HCEC 1CT (cell line): ENCODE results near the gene HMOX2.

Experiments
- DNase-seq: peaks from one replicate; pipeline ENCODE4 v3.0.0-alpha.2; 2017

HMOX2 gene

GRCh38 chr16:4505356-4506147 lies 29.4 kb downstream of the HMOX2 start:
- no peak for DNase-seq

- DNase-seq: peak; percentile 63
Observed at GRCh38 chr16:4506450-4506849, 30.3 kb downstream of the HMOX2 start.

DNA sequence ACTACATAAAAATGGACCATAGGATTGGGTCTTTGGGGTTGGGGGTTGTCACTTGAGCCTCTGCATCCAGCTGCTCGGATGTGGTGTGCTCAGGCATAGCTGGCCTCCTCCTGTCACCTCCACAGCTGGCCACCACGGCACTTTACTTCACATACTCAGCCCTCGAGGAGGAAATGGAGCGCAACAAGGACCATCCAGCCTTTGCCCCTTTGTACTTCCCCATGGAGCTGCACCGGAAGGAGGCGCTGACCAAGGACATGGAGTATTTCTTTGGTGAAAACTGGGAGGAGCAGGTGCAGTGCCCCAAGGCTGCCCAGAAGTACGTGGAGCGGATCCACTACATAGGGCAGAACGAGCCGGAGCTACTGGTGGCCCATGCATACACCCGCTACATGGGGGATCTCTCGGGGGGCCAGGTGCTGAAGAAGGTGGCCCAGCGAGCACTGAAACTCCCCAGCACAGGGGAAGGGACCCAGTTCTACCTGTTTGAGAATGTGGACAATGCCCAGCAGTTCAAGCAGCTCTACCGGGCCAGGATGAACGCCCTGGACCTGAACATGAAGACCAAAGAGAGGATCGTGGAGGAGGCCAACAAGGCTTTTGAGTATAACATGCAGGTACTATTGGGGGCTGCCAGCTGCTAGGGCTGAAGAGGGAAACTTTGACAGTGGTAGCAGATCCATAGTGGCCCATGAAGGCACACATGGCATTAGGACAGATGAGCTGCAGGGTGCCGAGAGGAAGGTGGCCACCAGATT lies 31.6 kb downstream of the HMOX2 start:
- no peak for DNase-seq

GRCh38 chr16:4508806-4509205 lies 32.6 kb downstream of the HMOX2 start:
- DNase-seq: no peak

GRCh38 chr16:4509420-4509819 lies 33.2 kb downstream of the HMOX2 start:
- no peak for DNase-seq

DNA sequence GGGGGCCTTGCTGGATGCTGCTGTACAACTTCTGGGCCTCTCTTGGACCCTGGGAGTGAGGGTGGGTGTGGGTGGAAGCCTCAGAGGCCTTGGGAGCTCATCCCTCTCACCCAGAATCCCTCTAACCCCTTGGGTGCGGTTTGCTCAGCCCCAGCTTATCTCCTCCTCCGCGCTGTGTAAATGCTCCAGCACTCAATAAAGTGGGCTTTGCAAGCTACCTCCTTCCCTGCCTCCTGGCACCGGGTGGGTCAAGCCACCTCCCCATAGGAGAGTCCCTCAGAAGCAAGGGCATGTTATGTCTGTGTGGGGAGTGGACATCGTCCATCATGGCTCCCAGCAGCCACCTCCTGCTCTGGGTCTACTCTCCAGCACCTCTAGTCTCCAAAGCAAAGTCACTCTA lies 33.9 kb downstream of the HMOX2 start:
- DNase-seq: no peak

GRCh38 chr16:4510747-4511426 lies 34.7 kb downstream of the HMOX2 start:
- DNase-seq: no peak

- peak; percentile 17 for DNase-seq
Observed at GRCh38 chr16:4511441-4512082, 35.4 kb downstream of the HMOX2 start.

DNA sequence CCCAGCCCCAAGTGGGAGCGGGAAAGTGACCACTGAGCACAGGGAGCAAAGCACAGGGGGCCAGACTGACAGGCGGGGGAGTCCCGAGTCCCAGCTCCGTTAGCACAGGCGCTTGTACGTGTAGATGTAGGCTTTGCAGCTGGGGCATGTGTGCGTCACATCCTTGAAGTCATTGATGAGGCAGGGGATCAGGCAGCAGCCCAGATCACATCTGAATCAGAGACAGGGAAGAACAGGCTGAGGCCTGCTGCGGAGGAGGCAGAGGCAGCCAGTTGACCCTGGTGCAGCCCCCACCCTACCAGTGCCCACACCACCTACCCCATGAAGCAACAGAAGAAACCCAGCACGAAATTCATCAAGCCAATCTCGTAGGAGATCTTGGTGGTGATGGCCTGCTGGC lies 36.3 kb downstream of the HMOX2 start:
- DNase-seq: no peak

DNA sequence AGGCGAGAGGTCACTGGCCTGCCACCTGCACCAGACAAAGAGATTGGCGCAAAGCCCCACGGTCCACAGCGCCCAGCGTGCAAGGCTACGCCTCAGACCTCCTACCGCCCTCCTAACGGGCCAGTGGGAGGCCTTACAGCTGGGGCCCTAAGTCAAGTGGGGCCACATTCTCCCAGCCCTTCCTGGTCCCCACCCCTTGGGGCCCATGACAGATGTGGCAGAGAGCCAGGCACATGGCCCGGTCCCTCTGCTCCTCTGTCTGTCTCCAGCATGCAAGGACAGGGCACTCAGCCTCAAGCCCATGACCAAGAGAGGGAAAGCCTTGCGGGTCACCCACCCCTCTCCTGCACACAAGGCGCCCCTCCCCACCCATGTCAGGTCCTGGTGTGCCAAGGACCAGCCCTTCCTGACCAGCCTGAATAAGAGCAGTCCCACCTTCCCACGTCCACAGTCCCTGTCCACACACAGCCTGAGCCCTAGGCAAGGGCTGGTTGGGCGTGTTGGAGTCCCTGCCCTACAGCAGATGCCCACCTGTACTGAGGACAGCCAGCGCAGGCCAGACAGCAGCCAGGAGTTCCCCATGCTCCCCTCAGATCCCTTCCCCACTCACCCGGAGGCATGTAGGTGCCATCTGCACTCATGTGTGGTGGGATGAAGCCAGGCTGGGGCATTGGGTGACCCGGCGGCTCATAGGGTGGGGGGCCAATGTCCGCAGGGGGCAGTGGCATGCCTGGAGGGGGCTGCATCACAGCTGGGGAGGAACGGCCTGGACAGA lies 37.1 kb downstream of the HMOX2 start:
- DNase-seq: no peak

DNA sequence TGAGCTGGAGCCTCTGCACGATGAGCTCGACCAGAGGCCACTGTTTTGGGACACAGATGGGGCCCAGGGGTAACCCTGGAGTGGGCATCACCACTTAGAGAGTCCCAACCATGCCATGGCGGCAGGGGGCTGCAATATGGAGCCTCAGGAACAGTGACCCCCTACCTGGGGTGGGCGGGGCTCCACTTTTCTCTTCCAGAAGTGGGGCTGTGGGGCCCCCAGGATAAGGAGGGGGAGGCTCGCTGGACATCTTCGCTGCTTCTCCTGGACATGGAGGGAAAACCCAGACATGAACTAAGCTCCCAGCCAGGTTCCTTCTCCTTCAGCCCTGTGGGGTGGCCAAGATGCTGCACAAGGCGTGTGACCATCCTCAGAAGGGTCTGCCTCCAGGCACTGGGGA lies 37.7 kb downstream of the HMOX2 start:
- DNase-seq: no peak

DNA sequence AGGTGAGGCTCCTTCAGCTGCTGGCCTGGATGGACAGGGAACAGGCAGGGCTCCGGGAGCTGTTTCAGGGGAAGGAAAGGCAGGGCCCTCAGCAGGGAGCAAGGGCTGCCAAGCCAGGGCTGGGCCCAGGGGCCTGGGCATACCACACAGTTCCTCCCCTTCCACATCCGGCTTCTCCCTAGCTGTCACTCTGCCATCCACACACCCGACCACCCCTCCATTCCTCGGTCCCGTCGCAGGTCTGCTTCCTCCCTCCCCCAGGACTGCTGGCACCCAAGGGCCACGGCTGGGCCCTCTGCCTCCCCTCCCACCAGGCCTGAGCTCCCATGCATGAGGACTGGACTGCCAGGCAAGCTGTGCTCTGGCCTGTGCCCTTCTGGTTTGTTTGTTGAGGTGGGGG lies 38.4 kb downstream of the HMOX2 start:
- DNase-seq: no peak

DNA sequence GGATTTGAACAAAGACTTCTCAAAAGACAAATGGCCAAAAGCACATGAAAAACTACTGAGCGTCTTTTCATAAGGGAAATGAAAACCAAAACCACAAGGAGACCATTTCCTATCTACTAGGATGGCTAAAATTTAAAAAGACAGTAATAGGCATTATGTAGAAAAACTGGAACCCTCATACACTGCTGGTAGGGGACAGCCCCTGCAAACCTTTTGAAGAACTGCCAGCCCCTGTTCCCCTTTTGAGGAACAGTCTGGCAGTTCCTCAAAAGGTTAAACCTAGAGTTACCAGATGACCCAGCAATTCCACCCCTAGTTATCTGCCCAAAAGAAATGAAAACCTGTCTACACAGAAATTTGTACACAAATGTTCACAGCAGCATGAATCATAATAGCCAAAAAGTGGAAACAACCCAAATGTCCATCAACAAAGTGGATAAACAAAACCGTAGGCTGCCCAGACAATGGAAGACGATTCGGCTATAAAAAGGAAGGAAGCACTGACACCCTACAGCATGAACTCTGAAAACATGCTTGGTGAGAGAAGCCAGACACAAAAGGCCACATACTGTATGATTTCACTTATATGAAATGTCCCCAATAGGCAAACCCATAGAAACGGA lies 39.5 kb downstream of the HMOX2 start:
- no peak for DNase-seq

GRCh38 chr16:4517812-4518680 lies 41.8 kb downstream of the HMOX2 start:
- DNase-seq: no peak

GRCh38 chr16:4519274-4520058 lies 43.3 kb downstream of the HMOX2 start:
- DNase-seq: no peak

DNA sequence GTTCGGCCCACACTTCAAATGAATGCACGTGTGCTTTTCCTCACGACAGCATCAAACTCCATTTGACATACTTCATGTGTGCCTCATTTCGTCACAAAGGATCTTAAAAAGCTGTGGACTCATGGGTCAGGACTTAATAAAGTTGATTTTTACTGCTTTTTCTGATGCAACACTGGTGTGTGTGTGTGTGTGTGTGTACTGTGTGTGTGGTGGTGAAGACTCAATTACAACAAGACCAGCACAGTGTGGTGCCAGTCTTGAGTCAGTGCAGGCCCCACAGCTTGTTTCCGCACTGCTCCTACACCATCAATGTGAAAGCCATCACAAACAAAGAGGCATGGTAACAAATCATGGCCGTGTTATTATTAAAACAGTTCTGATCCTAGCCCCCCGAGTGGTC lies 44.7 kb downstream of the HMOX2 start:
- DNase-seq: no peak

GRCh38 chr16:4522051-4522581 lies 45.9 kb downstream of the HMOX2 start:
- no peak for DNase-seq

- DNase-seq: no peak
Observed at GRCh38 chr16:4523686-4524085, 47.5 kb downstream of the HMOX2 start.

GRCh38 chr16:4524571-4524970 lies 48.4 kb downstream of the HMOX2 start:
- no peak for DNase-seq

GRCh38 chr16:4525069-4525468 lies 48.9 kb downstream of the HMOX2 start:
- DNase-seq: no peak
